Kidney (tissue), 14 donors: Measurements from ENCODE around the gene CD8B. TPM values are rescaled to one million over a fixed set of nuclear protein-coding genes. Genes with fewer than 3 reads are reported as not detected.
A peak's percentile ranks its signal among the peaks of the same experiment; 100 is the strongest.

Experiments used
- DNase-seq, 5 donors: peaks; one replicate each; pipeline ENCODE4 v3.0.0-alpha.2; 2013 to 2020
- FAIRE-seq: peaks from 2 replicates; lab custom pipeline; 2012; peaks lifted over from hg19 to GRCh38; lab: Jason Lieb, UNC
- H3K27ac ChIP-seq, 2 donors: one replicate each; pipeline ENCODE4 v1.7.0; 2013; ENCODE audit warnings: low read depth in 2 of 2, low read length in 2 of 2, inconsistent platforms in 1 of 2
- H3K27me3 ChIP-seq: one replicate; pipeline ENCODE4 v1.7.1; 2013; ENCODE audit warnings: low read length, inconsistent platforms; ENCODE audit not compliant: control insufficient read depth, insufficient read depth
- H3K36me3 ChIP-seq, 3 donors: one replicate each; pipeline versions ENCODE4 v1.7.0 to v1.7.1; 2013; ENCODE audit warnings: low read length in 3 of 3, control low read depth in 1 of 3, inconsistent platforms in 1 of 3; ENCODE audit not compliant: insufficient read depth in 3 of 3, control insufficient read depth in 2 of 3
- H3K4me1 ChIP-seq, 3 donors: one replicate each; pipeline versions ENCODE4 v1.7.0 to v1.7.1; 2013; ENCODE audit warnings: low read length in 3 of 3, inconsistent platforms in 1 of 3, low read depth in 1 of 3; ENCODE audit not compliant: control insufficient read depth in 2 of 3, insufficient read depth in 2 of 3
- H3K4me3 ChIP-seq, 3 donors: one replicate each; pipeline versions ENCODE4 v1.7.0 to v1.8.1; 2013; ENCODE audit warnings: low read length in 3 of 3, control low read depth in 1 of 3, inconsistent platforms in 1 of 3
- H3K9ac ChIP-seq, 3 donors: one replicate each; pipeline versions ENCODE4 v1.7.0 to v1.7.1; 2013; ENCODE audit warnings: low read length in 3 of 3, control low read depth in 1 of 3, inconsistent platforms in 1 of 3
- H3K9me3 ChIP-seq, 3 donors: one replicate each; pipeline versions ENCODE4 v1.7.0 to v1.7.1; 2013; ENCODE audit warnings: low read length in 3 of 3, control low read depth in 1 of 3, inconsistent platforms in 1 of 3; ENCODE audit not compliant: control insufficient read depth in 2 of 3, insufficient read depth in 1 of 3
- CTCF ChIP-seq: IDR thresholded peaks from 3 replicates; pipeline ENCODE4 v1.5.1; 2012; ENCODE audit warnings: mild to moderate bottlenecking, moderate library complexity, borderline replicate concordance; ENCODE audit not compliant: insufficient read depth; ENCODE audit errors: extremely low read depth
- intact Hi-C: fragments of 100-400 bp; cut with DNase I; formaldehyde crosslinking; loops from one replicate; pipeline ENCODE4 v1.11.1; 2022
- polyA plus RNA-seq: library from polyadenylated mRNA; stranded (reverse); fragments of 350-450 nt; fragmentation: Illumina TruSeq; extraction: RNeasy Lipid Tissue Mini Kit (QIAGEN cat#74804); gene quantifications from one replicate; pipeline ENCODE4 v1.2.3, GENCODE V29; 2014; ENCODE audit warnings: low read depth, low replicate concordance; ENCODE audit not compliant: insufficient read depth
- total RNA-seq: library from RNA; stranded (reverse); fragmentation: NEBNext Ultra II Directional; extraction: Animal tissue kit (Norgen Biotek cat#: 25700); gene quantifications from one replicate; pipeline ENCODE4 v1.2.1, GENCODE V29; 2021
- donor health status: control.
- donor health status: control.
- donor health status: control.
- donor health status: control.
- donor health status: control.
- donor health status: DM: yes; HTN: yes; CAD: no.
- donor health status: Normal renal cell carcinoma (clear cell type).

Gene CD8B
- total and polyA plus RNA-seq, 2 donors from 2014 or later: 2.5 TPM; not detected in 1

GRCh38 chr2:86794861-86795260, 66.8 kb downstream of the CD8B start:
- no peak overlapping the region for H3K4me3 ChIP-seq
- DNase-seq: no peak
- intact Hi-C loops: no loop called here
- H3K36me3 ChIP-seq: no peaks in the 10 kb centered on the region
- FAIRE-seq: no peak
- peaks cover 0 to 14% (median 6%) of the 10 kb centered on the region in 3 donors for H3K9me3 ChIP-seq
- H3K9ac ChIP-seq: no peak overlapping the region
- H3K27me3 ChIP-seq: peaks cover 29% of the 10 kb centered on the region
- H3K27ac ChIP-seq: no peak overlapping the region
- no peak for TF ChIP-seq CTCF
- peaks cover 0 to 5% (median 0%) of the 10 kb centered on the region in 3 donors for H3K4me1 ChIP-seq

GRCh38 chr2:86793752-86794151, 67.9 kb downstream of the CD8B start:
- H3K9ac ChIP-seq: no peak overlapping the region
- intact Hi-C loops: no loop called here
- no peak for TF ChIP-seq CTCF
- no peak for DNase-seq
- H3K4me1 ChIP-seq: peaks cover 0 to 5% (median 0%) of the 10 kb centered on the region in 3 donors
- no peak overlapping the region for H3K4me3 ChIP-seq
- H3K27me3 ChIP-seq: peaks cover 32% of the 10 kb centered on the region
- no peaks in the 10 kb centered on the region for H3K36me3 ChIP-seq
- H3K27ac ChIP-seq: no peak overlapping the region
- no peak for FAIRE-seq
- peaks cover 0 to 14% (median 6%) of the 10 kb centered on the region in 3 donors for H3K9me3 ChIP-seq

GRCh38 chr2:86791573-86791972, 70.1 kb downstream of the CD8B start:
- Histone ChIP-seq H3K27me3 (peaks cover 34% of the 10 kb centered on the region), H3K4me3 (no peak overlapping the region)

More at GRCh38 chr2:86791573-86791972, 70.1 kb downstream of the CD8B start:
- H3K27ac ChIP-seq: no peak overlapping the region
- peaks cover 0 to 4% (median 4%) of the 10 kb centered on the region in 3 donors for H3K9me3 ChIP-seq
- TF ChIP-seq CTCF: no peak
- peaks cover 0 to 5% (median 0%) of the 10 kb centered on the region in 3 donors for H3K4me1 ChIP-seq
- DNase-seq (peak in 4 of 5 donors; percentile 56 to 65 (median 61)), FAIRE-seq (no peak)
- no peak overlapping the region for H3K9ac ChIP-seq
- no peaks in the 10 kb centered on the region for H3K36me3 ChIP-seq
- intact Hi-C loops: no loop called here
